DMS53 treated with DMSO at 0.1 percent for 48 hours (cell line): Measurements from ENCODE around the gene TNFRSF18.

Experiments
- DNase-seq: peaks from one replicate; lab custom pipeline; 2025; ENCODE audit not compliant: unreplicated experiment; lab: John Stamatoyannopoulos, UW

TNFRSF18 gene

DNA sequence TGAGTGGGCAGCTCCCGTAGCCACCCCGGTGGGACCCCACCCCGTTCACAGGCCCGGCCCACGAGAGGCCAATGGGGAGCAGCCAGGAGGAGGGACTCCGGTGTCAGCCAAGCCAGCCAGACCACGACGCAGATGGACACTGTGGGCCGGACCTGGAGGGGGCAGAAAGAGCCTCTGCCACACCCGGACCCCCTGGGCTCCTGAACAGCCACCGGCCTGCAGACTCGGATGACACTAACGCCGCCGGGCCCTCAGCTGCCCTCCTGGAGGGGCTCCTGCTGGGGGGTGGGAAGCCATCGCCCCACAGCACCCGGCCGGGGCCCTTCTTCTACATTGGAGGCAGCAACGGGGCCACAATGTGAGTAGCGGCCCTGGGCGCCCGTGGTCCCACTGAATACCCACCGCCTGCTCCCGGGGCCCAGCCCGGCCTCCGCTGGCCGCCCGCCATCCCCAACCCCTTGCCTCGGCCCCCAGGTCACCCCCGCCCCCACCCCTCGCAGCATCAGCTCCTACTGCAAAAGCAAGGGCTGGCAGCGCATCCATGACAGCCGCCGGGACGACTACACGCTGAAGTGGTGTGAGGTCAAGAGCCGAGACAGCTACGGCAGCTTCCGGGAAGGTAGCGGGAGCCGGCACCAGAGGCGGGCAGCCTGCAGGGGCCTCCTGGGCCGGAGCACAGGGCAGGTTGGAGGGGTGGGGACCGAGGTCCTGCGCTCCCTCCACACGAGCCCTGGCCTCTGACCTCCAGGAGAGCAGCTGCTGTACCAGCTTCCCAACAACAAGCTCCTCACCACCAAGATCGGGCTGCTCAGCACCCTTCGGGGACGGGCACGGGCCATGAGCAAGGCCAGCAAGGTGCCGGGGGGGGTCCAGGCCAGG lies 26.2 kb downstream of the TNFRSF18 start:
- no peak for DNase-seq

DNA sequence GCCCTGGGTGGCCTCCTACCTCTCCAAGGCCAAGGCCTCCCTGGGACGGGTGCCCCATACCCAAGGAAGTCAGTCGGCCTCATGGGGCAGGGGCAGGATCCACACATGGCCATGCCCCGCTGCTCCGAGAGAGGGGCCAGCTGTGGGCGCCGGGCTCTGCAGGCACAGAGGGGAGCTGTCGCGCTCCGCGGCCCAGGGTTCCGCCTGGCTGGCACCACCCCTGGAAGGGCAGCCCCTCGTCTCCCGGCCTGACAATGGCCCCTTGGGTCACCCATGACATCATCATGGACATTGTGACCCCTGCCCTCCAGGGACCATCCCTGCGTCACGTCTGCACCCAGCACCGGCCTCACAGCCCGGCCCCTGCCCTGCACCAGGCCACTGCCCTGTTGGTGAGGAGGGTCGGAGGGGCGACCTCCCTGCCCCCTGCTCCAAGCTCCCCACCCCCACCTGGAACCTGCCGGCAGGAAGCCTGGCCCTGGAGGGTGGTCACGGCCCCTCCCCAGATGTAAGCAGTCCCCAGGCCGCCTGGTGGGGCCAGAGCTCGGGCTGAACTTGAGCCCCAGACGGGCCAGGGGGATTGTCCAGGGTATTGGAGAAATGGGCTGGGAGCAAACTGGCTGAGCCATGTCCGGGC lies 26.9 kb downstream of the TNFRSF18 start:
- no peak for DNase-seq

GRCh38 chr1:1178794-1179331 lies 27.5 kb downstream of the TNFRSF18 start:
- DNase-seq, result no peak

DNA sequence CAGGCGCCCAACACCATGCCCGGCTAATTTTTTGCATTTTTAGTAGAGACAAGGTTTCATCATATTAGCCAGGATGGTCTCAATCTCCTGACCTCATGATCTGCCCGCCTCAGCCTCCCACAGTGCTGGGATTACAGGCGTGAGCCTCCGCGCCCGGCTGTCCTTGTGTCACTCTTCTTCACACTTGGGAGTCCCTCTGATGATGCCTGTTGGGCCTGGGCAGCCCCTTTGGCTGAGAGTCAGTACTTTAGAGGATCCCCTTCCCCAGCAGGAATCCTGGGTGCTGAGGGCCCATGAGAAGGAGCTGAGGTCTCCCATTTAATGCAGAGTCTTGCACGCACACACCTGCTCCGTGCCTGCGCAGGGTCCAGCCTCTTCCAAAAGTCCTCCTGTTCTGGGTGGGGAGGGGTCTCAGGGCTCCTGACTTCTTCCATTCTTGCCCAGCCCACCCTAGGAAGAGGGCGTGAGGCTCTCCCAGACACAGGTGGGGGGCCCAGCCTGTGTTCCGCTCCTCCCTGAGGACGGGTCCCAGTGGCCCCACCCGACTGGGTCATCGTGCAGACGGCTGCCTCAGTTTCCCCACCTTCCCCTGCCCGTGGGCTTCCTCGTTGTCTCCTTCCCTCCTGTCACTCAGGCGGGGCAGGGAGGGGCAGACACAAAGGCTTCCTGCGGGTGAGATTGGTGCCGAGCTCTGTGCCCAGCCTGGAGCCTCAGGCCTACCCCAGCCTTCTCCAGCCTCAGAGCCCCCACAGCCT lies 28.8 kb downstream of the TNFRSF18 start:
- no peak for DNase-seq

- DNase-seq, result no peak
Measured at GRCh38 chr1:1176931-1177330, 29.5 kb downstream of the TNFRSF18 start.

DNA sequence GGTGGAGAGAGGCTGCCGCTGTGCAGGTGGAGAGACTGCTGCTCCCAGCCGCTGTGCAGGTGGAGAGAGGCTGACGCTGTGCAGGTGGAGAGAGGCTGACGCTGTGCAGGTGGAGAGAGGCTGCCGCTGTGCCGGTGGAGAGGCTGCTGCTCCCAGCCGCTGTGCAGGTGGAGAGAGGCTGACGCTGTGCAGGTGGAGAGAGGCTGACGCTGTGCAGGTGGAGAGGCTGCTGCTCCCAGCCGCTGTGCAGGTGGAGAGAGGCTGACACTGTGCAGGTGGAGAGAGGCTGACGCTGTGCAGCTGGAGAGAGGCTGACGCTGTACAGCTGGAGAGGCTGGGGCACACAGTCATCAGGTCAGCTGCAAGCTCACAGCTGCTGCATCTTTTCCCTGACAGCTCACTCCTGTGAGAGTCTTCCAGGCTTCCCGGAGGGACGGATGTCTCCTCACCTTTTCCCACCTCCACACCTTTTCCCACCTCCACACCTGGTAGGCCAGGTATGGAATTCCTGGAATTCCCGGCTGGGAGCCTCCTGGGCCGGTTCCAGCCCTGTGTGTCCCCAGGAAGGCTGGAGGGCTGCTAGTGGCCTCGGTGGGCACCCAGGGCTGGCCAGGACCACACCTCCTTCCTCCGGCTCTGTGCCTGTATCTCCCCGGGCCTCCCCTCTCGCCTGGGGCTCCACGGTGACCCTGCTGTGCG lies 30.2 kb downstream of the TNFRSF18 start:
- peak; percentile 50 for DNase-seq

GRCh38 chr1:1175221-1176062 lies 30.9 kb downstream of the TNFRSF18 start:
- peak; percentile 56 for DNase-seq

- no peak for DNase-seq
Measured at GRCh38 chr1:1173793-1174415, 32.5 kb downstream of the TNFRSF18 start, which contains the start of gene TTLL10. TSS of gene TTLL10 (plus strand) at chr1:1173880. CDS start at chr1:1179216, 5,336 bp downstream.

- no peak for DNase-seq
Measured at GRCh38 chr1:1173061-1173792, 33.2 kb downstream of the TNFRSF18 start.

DNA sequence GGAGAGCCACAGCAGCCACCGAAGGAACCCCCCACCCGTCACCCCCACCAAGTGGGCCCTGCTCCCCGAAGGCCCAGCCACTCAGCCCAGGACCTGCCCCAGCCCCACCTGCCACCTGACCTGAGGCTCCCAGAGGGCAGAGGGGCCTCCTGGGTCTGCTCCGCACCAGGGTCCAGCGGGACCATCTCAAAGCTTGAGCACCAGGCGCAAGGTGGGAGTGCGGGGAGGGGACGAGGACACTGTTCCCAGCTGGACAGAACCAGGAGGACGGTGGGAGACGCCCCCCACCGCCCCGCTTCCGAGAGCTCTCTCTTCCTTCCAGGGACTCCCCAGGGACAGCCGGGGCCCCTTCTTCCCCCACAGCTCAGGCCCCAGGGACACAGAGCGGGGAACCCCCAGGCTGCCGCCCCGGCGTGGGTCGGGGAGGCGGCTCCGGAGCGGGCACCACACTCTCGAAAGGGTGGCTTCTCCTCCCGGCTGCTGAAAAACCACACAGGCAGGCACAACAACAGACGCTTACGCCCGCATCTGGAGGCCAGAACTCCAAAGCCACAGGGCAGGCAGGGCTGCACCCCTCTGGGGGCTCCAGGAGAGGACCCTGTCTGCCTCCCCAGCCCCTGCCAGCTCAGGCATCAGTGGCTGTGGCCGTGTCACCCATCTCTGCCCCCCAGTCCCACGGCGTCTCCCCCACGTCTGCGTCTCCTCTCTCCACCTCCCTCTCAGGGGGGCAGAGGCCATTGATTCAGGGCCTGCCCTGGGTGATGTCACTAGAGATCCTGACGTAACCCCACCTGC lies 34.6 kb downstream of the TNFRSF18 start:
- no peak for DNase-seq

DNA sequence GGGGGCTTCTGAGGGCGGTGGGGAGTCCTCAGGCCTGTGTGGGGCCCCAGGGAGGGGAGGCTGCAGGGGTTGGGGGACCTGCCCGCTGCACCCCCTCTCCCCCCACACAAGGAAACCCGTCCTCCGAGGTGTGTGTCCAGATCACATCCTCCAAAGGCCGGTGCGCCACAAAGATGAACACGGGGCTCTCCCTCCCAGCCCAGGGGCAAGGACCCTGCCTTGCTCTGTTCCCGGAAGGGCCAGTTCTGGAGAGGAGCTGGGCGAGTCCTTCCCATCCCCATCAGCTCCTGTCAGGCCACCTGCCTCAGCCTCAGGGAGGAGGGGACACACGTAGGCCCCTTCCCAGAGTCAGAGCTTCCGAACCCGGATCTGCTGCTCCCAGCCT lies 35.2 kb downstream of the TNFRSF18 start:
- no peak for DNase-seq

DNA sequence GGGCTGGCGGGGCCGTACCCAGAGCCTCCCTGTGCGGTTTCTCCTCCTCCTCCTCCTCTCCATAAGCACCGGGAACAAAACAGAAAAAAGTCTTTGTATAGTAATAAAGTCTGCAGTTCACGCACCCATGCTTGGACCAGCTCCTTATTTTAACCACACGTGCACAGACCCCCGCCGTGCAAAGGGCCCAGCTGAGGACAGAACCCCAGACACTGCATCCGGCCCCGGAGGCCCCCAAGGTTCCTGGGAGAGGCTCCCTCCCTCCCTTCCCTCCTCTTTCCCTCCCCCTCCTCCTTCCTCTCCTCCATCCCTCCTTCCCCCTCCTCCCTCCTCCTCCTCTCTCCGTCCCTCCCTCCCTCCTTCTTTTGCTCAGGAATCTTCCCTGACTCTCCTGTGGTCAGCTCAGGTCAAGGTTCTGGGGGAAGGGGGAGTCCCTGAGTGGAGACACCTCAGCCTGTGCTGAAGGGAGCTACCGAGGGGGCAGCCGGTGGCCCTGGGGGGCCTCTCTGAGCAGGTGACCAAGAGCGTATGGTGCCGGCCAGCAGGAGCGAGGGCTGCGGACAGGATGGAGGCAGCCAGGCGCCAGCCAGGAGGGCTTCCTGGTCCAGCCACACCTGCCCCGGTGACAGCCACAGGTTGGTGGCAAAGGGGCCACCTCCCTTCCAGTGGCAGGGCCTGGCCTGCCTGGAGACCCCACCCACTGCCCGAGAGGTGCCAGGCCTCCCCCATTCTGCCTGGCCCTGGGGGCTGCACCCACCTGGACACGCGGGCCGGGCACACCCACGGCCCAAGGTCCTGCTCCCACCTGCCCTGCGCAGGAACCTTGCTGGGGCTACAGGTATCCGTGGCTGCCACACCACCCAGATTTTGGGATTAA lies 35.9 kb downstream of the TNFRSF18 start:
- DNase-seq, result no peak

DNA sequence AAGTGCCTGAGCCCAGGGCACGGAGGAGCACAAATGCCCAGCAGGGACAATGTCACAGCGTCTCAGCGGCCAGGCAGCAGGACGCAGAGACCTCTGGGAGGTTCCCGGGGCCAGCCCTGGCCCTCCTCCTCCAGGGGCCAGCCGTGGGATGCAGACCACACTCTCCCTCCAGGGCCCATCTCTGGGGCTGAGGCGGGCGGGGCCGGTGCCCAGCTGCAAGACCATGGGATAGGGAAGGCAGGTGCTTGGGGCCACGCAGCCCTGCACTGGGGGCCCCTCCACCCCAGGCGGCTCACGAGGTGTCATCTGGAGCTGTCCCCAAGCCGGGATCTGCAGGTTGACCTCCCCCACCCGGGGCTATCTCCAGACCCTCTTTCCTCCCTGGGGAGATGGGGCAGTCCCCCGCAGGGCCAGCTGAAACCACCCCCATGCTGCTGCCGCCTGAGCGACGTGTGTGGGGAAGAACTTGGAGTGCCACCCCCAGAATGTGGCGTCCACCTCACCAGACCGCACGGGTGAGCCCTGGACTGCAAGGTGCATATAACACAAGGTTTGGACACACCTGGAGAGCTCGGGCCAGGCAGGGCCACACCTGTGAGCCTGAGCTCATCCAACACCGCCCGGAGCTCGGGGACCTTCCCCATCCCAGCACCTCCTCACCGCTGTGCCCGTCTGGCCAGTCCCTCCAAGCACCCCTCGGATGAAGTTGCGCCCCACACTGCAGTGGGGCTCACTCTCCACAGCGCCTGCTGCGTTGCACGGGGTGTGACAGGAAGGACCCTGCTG lies 36.8 kb downstream of the TNFRSF18 start:
- DNase-seq, result no peak

DNA sequence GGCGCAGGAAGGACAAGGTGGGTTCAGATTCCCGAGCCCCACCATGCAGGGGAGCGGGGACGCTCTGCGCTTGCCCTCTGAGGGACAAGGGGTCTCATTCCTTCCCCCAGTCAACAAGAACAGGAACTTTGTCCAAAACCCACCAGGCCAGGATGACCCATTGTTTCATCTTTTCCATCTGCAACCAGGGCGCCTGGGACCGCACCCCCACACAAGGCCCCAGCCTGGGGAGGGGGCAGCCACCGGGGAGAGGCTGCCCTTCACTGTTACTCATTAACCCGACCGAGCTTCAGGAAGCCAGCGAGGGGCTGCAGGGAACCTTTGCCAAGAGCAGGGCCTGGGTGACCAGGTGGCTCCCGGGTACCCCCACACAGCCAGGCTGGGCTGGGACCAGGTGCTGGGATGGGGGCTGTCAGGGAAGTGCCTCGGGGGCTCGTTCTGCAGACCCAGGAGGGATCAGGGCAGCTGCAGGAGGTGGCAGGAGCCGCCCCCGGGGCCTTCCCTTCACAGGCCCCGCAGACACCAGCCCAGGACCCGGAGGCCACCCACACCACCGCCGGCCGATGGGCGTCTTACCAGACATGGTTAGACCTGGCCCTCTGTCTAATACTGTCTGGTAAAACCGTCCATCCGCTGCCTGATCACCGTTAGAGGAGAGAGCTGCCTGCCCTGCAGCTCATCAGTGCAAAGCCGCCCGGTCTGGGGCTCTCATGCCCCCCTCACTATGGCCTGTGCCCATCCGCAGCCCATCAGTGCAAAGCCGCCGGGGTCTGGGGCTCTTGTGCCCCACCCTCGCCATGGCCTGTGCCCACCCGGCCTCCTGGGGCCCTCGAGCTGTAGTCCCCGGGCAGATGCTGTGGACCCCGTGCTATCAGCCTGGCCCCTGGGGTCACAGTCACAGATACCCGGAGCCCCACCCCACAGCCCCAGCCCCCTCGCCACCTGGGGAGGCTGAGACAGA lies 37.7 kb downstream of the TNFRSF18 start:
- DNase-seq, result no peak

DNA sequence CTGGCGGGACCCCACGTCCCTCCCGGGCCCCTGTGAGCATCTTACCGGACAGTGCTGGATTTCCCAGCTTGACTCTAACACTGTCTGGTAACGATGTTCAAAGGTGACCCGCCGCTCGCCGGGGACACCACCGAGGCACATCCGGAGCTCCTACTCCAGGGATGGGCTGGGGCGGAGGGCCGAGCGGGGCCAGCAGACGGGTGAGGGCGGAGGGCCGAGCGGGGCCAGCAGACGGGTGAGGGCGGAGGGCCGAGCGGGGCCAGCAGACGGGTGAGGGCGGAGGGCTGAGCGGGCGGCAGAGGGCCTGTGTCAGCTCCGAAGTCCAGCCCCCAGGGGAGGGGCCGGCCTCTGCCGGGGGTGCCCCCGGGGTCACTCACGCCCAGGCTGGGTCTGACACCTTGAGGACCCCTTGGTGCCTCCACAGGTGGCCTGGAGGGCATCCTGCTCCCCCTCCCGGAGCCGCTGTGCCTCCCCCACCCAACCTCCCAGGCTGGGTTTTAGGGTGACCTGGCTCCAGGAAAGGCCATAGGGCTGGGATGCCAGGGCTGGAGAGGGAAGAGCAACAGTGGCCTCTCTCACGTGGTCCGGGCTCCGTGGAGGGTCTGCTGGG lies 38.4 kb downstream of the TNFRSF18 start:
- no peak for DNase-seq
